ENCODE results near the gene METTL16. TPM values are rescaled to one million over a fixed set of nuclear protein-coding genes. Genes with fewer than 3 reads are reported as not detected.
"Not testable (repeated sequence)": the region's sequence is repeated elsewhere in the genome, so short reads cannot be mapped to it uniquely, and the experiment has no call there.

The METTL16 gene
- total and polyA plus RNA-seq, 2 experiments from 2014 or later, result 40.1 to 80.8 TPM

DNA sequence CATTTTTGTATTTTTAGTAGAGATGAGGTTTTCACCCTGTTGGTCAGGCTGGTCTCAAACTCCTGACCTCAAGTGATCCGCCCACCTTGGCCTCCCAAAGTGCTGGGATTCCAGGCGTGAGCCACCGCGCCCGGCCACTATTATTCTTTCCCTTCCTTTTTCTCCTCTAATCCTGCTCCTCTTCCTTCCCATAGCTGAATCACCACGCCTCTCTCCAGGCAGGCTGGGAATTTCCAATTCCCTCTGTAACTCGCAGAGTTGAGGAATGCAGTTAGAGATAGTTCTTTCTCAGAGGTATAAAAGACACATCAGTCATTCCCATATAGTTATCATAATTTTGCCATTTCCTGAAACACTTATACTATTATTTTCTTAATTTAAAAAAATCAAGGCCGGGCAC is 11.2 kb downstream of the METTL16 start (continued):
- TF ChIP-seq, protein P1, sequence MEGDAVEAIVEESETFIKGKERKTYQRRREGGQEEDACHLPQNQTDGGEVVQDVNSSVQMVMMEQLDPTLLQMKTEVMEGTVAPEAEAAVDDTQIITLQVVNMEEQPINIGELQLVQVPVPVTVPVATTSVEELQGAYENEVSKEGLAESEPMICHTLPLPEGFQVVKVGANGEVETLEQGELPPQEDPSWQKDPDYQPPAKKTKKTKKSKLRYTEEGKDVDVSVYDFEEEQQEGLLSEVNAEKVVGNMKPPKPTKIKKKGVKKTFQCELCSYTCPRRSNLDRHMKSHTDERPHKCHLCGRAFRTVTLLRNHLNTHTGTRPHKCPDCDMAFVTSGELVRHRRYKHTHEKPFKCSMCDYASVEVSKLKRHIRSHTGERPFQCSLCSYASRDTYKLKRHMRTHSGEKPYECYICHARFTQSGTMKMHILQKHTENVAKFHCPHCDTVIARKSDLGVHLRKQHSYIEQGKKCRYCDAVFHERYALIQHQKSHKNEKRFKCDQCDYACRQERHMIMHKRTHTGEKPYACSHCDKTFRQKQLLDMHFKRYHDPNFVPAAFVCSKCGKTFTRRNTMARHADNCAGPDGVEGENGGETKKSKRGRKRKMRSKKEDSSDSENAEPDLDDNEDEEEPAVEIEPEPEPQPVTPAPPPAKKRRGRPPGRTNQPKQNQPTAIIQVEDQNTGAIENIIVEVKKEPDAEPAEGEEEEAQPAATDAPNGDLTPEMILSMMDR (conservative IDR thresholded peaks at IDR 0.05; ENCODE audit: low read depth in 2 of 2), result no peak
- TF ChIP-seq ZNF114 (CRISPR knock-in tag; IDR thresholded peaks at IDR 0.05), result no peak

DNA sequence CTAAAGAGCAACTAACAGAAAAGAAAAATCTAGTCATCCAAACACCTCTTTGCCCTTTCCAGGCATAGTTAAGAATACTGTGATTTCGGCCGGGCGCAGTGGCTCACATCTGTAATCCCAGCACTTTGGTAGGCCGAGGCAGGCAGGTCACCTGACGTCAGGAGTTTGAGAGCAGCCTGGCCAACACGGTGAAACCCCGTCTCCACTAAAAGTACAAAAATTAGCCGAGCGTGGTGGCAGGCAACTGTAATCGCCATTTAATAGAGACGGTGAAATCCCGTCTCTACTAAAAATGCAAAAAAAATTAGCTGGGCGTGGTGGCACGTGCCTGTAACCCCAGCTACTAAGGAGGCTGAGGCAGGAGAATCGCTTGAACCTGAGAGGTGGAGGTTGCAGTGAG is 22.4 kb downstream of the METTL16 start:
- not testable (repeated sequence) for ATAC-seq; H3K4me3 ChIP-seq; H3K27me3 ChIP-seq (ENCODE audit: insufficient read depth); H3F3A ChIP-seq (replicated peaks; ENCODE audit: low read depth); H3K9me3 Mint-ChIP-seq; H2AFZ ChIP-seq; H3K9me2 ChIP-seq (ENCODE audit: insufficient read depth); H3K4me2 ChIP-seq; H3K4me3 Mint-ChIP-seq; H3K27me3 Mint-ChIP-seq (ENCODE audit: insufficient read depth, low read depth, poor library complexity); DNase-seq (ENCODE audit: low spot score); H3K27ac Mint-ChIP-seq; H3K36me3 ChIP-seq (ENCODE audit: insufficient read depth)
- H3K79me2 ChIP-seq (replicated peaks; ENCODE audit: insufficient read depth), result peaks cover 87% of the 10 kb centered on the region
- peaks cover 15% of the 10 kb centered on the region for H3K36me3 Mint-ChIP-seq (ENCODE audit: low read depth)
- peaks cover 37% of the 10 kb centered on the region for H3K4me1 ChIP-seq (ENCODE audit: insufficient read depth)
- H4K20me1 ChIP-seq (replicated peaks; ENCODE audit: insufficient read depth), result peaks cover 25% of the 10 kb centered on the region
- peaks cover 34% of the 10 kb centered on the region for H3K4me1 Mint-ChIP-seq
- peak overlapping the region; percentile 53; the same call in 1 of the 2 replicates for H3K27ac ChIP-seq (ENCODE audit: low read depth)

DNA sequence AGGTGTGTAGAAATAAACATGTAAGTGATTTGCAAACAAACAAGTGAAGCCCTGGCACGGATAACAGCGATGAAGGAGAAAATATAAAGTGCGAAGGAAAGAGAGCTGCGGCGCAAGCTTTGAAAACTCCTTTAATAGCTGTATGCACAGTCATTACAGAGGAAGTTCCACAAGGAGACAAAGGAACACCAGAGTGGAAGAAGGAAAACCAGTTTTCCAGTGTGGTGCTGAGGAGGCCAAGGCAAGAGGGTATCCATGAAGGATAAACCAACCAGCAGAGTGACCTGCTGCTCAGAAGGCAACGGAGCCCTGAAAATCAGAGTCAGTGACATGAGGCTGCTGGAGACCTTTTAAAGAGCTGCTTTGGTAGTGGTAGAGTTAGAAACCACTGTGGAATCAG is 24.4 kb downstream of the METTL16 start:
- Mint-ChIP-seq H3K4me1 (peaks cover 47% of the 10 kb centered on the region), H3K27me3 (ENCODE audit: insufficient read depth, low read depth, poor library complexity) (no peaks in the 10 kb centered on the region), H3K9me3 (no peaks in the 10 kb centered on the region), H3K4me3 (no peak overlapping the region), H3K27ac (no peak overlapping the region), H3K36me3 (ENCODE audit: low read depth) (peaks cover 4% of the 10 kb centered on the region; the same call in 1 of the 3 replicates)
- Histone ChIP-seq H3K4me1 (ENCODE audit: insufficient read depth) (peaks cover 45% of the 10 kb centered on the region), H3F3A (replicated peaks; ENCODE audit: low read depth) (0 out of 2 replicates have a peak, but pooled peaks cover 1% of the 10 kb centered on the region), H3K9me2 (ENCODE audit: insufficient read depth) (no peaks in the 10 kb centered on the region), H4K20me1 (replicated peaks; ENCODE audit: insufficient read depth) (peaks cover 36% of the 10 kb centered on the region), H3K36me3 (ENCODE audit: insufficient read depth) (no peaks in the 10 kb centered on the region), H2AFZ (no peak overlapping the region), H3K4me2 (no peak overlapping the region), H3K27me3 (ENCODE audit: insufficient read depth) (no peaks in the 10 kb centered on the region), H3K27ac (ENCODE audit: low read depth) (no peak overlapping the region), H3K79me2 (replicated peaks; ENCODE audit: insufficient read depth) (peaks cover 88% of the 10 kb centered on the region), H3K4me3 (no peak overlapping the region)
- ATAC-seq (no peak), DNase-seq (ENCODE audit: low spot score) (no peak)
- no peak for TF ChIP-seq EZH2 (IDR thresholded peaks at IDR 0.05; ENCODE audit: low read depth, unreplicated experiment)
- TF ChIP-seq EZH2phosphoT487 (IDR thresholded peaks at IDR 0.05; ENCODE audit: unreplicated experiment), result no peak
- TF ChIP-seq CREB1 (CRISPR knock-in tag; IDR thresholded peaks at IDR 0.05; ENCODE audit: low read depth), result no peak
- TF ChIP-seq, protein P2, sequence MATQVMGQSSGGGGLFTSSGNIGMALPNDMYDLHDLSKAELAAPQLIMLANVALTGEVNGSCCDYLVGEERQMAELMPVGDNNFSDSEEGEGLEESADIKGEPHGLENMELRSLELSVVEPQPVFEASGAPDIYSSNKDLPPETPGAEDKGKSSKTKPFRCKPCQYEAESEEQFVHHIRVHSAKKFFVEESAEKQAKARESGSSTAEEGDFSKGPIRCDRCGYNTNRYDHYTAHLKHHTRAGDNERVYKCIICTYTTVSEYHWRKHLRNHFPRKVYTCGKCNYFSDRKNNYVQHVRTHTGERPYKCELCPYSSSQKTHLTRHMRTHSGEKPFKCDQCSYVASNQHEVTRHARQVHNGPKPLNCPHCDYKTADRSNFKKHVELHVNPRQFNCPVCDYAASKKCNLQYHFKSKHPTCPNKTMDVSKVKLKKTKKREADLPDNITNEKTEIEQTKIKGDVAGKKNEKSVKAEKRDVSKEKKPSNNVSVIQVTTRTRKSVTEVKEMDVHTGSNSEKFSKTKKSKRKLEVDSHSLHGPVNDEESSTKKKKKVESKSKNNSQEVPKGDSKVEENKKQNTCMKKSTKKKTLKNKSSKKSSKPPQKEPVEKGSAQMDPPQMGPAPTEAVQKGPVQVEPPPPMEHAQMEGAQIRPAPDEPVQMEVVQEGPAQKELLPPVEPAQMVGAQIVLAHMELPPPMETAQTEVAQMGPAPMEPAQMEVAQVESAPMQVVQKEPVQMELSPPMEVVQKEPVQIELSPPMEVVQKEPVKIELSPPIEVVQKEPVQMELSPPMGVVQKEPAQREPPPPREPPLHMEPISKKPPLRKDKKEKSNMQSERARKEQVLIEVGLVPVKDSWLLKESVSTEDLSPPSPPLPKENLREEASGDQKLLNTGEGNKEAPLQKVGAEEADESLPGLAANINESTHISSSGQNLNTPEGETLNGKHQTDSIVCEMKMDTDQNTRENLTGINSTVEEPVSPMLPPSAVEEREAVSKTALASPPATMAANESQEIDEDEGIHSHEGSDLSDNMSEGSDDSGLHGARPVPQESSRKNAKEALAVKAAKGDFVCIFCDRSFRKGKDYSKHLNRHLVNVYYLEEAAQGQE (IDR thresholded peaks at IDR 0.05; ENCODE audit: unreplicated experiment), result no peak
- TF ChIP-seq ZNF114 (CRISPR knock-in tag; IDR thresholded peaks at IDR 0.05), result no peak
- TF ChIP-seq JUNB (IDR thresholded peaks at IDR 0.05; ENCODE audit: unreplicated experiment), result no peak
- TF ChIP-seq, protein P3, sequence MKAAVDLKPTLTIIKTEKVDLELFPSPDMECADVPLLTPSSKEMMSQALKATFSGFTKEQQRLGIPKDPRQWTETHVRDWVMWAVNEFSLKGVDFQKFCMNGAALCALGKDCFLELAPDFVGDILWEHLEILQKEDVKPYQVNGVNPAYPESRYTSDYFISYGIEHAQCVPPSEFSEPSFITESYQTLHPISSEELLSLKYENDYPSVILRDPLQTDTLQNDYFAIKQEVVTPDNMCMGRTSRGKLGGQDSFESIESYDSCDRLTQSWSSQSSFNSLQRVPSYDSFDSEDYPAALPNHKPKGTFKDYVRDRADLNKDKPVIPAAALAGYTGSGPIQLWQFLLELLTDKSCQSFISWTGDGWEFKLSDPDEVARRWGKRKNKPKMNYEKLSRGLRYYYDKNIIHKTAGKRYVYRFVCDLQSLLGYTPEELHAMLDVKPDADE (IDR thresholded peaks at IDR 0.05), result no peak
- TF ChIP-seq ZNF331 (CRISPR knock-in tag; IDR thresholded peaks at IDR 0.05; ENCODE audit: low read depth), result no peak
- no peak for TF ChIP-seq STAT1 (IDR thresholded peaks at IDR 0.05; ENCODE audit: unreplicated experiment)
- TF ChIP-seq NANOG (IDR thresholded peaks at IDR 0.05; ENCODE audit: borderline replicate concordance), result no peak
- TF ChIP-seq, protein P1 (conservative IDR thresholded peaks at IDR 0.05; ENCODE audit: low read depth in 2 of 2), result no peak

Measured in GM23338 (cell line).